HG03103 (cell line): Measurements from ENCODE around the gene ITGA6.
A peak's percentile ranks its signal among the peaks of the same experiment; 100 is the strongest.

ENCODE experiments used
- ATAC-seq: cut with Tn5 transposase; IDR thresholded peaks from one replicate; pipeline ENCODE4 v1.9.1; 2021; ENCODE audit warnings: low read depth; ENCODE audit not compliant: unreplicated experiment

ITGA6 gene

DNA sequence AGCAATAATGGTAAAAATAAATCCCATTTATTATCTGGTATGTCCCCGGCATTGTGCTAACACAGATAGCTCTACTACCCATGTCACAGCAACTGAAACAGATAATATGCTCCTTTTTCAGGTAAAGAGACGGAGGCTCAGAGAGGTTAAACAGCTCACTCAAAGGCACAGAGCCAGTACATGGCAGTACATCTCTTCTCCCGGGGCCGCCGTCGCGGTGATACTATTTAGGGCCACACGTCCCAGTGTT, 127.8 kb downstream of the ITGA6 start:
- peak; percentile 3 for ATAC-seq
